B cell (primary cell): ENCODE results near the gene CLCN1. TPM values are rescaled to one million over a fixed set of nuclear protein-coding genes. Genes with fewer than 3 reads are reported as not detected.

Experiments used
- ATAC-seq: fragments of 200-7000 bp; cut with Tn5 transposase; one replicate; pipeline ENCODE4 v1.10.0; 2021; ENCODE audit warnings: low read depth, mild to moderate bottlenecking, moderate number of reproducible peaks, moderate library complexity
- CTCF ChIA-PET: fragments of 350-600 bp; sonication (Branson Sonifier 250); formaldehyde crosslinking; loops from one replicate; lab custom pipeline; 2021; ENCODE audit warnings: antibody characterized with exemption, inconsistent platforms; lab: Charles Lee
- POLR2A ChIA-PET: fragments of 350-600 bp; sonication (Branson Sonifier 250); formaldehyde crosslinking; loops from one replicate; lab custom pipeline; 2021; ENCODE audit warnings: antibody characterized with exemption; lab: Charles Lee
- DNase-seq: peaks from one replicate; pipeline ENCODE4 v3.0.0; 2013
- H2AFZ ChIP-seq: 2 replicates; pipeline ENCODE4 v1.6.1; 2012; ENCODE audit warnings: mild to moderate bottlenecking, low read depth, low read length; ENCODE audit not compliant: insufficient read depth, poor library complexity, severe bottlenecking
- H3K27ac ChIP-seq, 2 donors: 1 replicate in 1 of 2; 2 replicates in 1 of 2; pipeline ENCODE4 v1.5.1; 2012 to 2013; ENCODE audit warnings: low read length in 2 of 2, mild to moderate bottlenecking in 2 of 2, moderate library complexity in 1 of 2
- H3K27me3 ChIP-seq, 4 experiments: fragments of 200-600 bp in 1 of 4; sonication (generic) in 1 of 4; replicated peaks in 1 of 4; 1 replicate in 2 of 4; 2 replicates in 2 of 4; pipeline versions ENCODE4 v1.6.1 to v1.7.0; 2013 to 2016; ENCODE audit warnings: low read length in 3 of 4, mild to moderate bottlenecking in 2 of 4, mixed read lengths in 1 of 4, moderate library complexity in 1 of 4; ENCODE audit not compliant: insufficient read depth in 4 of 4, control insufficient read depth in 3 of 4; ENCODE audit errors: control extremely low read depth in 1 of 4
- H3K36me3 ChIP-seq, 2 experiments: replicated peaks in 1 of 2; 1 replicate in 1 of 2; 2 replicates in 1 of 2; pipeline versions ENCODE4 v1.6.1 to v1.7.1; 2013; ENCODE audit warnings: low read length in 1 of 2; ENCODE audit not compliant: insufficient read depth in 2 of 2, control insufficient read depth in 1 of 2; ENCODE audit errors: control extremely low read depth in 1 of 2, extremely low read depth in 1 of 2
- H3K4me1 ChIP-seq, 2 donors: fragments of 200-600 bp in 1 of 2; sonication (generic) in 1 of 2; 1 replicate in 1 of 2; 2 replicates in 1 of 2; pipeline versions ENCODE4 v1.5.1 to v1.6.1; 2013 to 2017; ENCODE audit warnings: low read length in 2 of 2; ENCODE audit not compliant: control insufficient read depth in 2 of 2, insufficient read depth in 2 of 2
- H3K4me2 ChIP-seq: replicated peaks from 2 replicates; pipeline ENCODE3; 2012; ENCODE audit warnings: mild to moderate bottlenecking, low read depth, low read length; ENCODE audit not compliant: poor library complexity, severe bottlenecking
- H3K4me3 ChIP-seq, 5 experiments: fragments of 200-600 bp in 1 of 5; sonication (generic) in 1 of 5; 1 replicate in 3 of 5; 2 replicates in 2 of 5; pipeline versions ENCODE4 v1.5.1 to v1.7.0; 2011 to 2016; ENCODE audit warnings: low read length in 4 of 5, mild to moderate bottlenecking in 4 of 5, low read depth in 2 of 5, control low read depth in 1 of 5, moderate library complexity in 1 of 5; ENCODE audit not compliant: insufficient read depth in 1 of 5; ENCODE audit errors: control extremely low read depth in 1 of 5, extremely low read depth in 1 of 5
- H3K79me2 ChIP-seq: fragments of 200-600 bp; sonication (generic); one replicate; pipeline ENCODE4 v1.6.0; 2016; ENCODE audit warnings: low read length; ENCODE audit not compliant: control insufficient read depth, insufficient read depth
- H3K9ac ChIP-seq: fragments of 200-600 bp; sonication (generic); 2 replicates; pipeline ENCODE4 v1.6.1; 2017; ENCODE audit warnings: mild to moderate bottlenecking, low read length, moderate library complexity
- H3K9me3 ChIP-seq, 3 donors: one replicate each; pipeline versions ENCODE4 v1.6.1 to v1.7.1; 2013; ENCODE audit warnings: low read length in 2 of 3; ENCODE audit not compliant: control insufficient read depth in 2 of 3, insufficient read depth in 1 of 3; ENCODE audit errors: control extremely low read depth in 1 of 3
- H4K20me1 ChIP-seq: 2 replicates; pipeline ENCODE4 v1.6.0; 2012; ENCODE audit warnings: mild to moderate bottlenecking, low read length; ENCODE audit not compliant: insufficient read depth, control insufficient read depth, poor library complexity, severe bottlenecking
- H3K27ac Mint-ChIP-seq: one replicate; pipeline ENCODE4 v1.8.0; 2021; ENCODE audit warnings: mixed read lengths
- H3K27me3 Mint-ChIP-seq: one replicate; pipeline ENCODE4 v1.8.0; 2021; ENCODE audit warnings: mixed read lengths
- H3K4me1 Mint-ChIP-seq: one replicate; pipeline ENCODE4 v1.8.0; 2021; ENCODE audit warnings: mixed read lengths
- H3K4me3 Mint-ChIP-seq: one replicate; pipeline ENCODE4 v1.8.0; 2021; ENCODE audit warnings: mixed read lengths
- H3K9me3 Mint-ChIP-seq: one replicate; pipeline ENCODE4 v1.8.0; 2022; ENCODE audit warnings: mixed read lengths; ENCODE audit not compliant: insufficient read depth
- EZH2 ChIP-seq: IDR thresholded peaks from 2 replicates; pipeline ENCODE4 v1.6.1; 2012; ENCODE audit warnings: borderline replicate concordance, low read depth, mild to moderate bottlenecking, moderate library complexity, low read length; ENCODE audit not compliant: insufficient read depth, poor library complexity, severe bottlenecking
- WGBS: methylation state at CpG from one replicate; pipeline ENCODE4 v1.1.5; 2013; ENCODE audit warnings: missing lambda C conversion rate; ENCODE audit not compliant: insufficient coverage; 5-methylcytosine and 5-hydroxymethylcytosine counted together
- intact Hi-C: fragments of 100-400 bp; cut with micrococcal nuclease; formaldehyde crosslinking; loops from one replicate; pipeline ENCODE4 v1.10.0; 2022
- polyA plus RNA-seq: library from polyadenylated mRNA; depleted of rRNA; stranded (reverse); fragments of >200 nt; gene quantifications from 2 replicates; pipeline ENCODE4 v1.2.3, GENCODE V29; 2012
- total RNA-seq, 2 donors: library from RNA; stranded (reverse); fragments of 120-200 nt in 1 of 2; gene quantifications; 1 replicate in 1 of 2; 2 replicates in 1 of 2; pipeline versions ENCODE4 v1.2.3 to v1.2.4, GENCODE V29; 2013 to 2022
- TF ChIP-seq, protein P1 (sequence below): fragments of 200-600 bp; IDR thresholded peaks from one replicate; pipeline ENCODE4 v1.8.0; 2022; ENCODE audit warnings: antibody characterized with exemption, mild to moderate bottlenecking

CLCN1 gene
- total and polyA plus RNA-seq, 2 donors (not counting 1 experiment from before 2014, with no cell fraction given), result not detected

DNA sequence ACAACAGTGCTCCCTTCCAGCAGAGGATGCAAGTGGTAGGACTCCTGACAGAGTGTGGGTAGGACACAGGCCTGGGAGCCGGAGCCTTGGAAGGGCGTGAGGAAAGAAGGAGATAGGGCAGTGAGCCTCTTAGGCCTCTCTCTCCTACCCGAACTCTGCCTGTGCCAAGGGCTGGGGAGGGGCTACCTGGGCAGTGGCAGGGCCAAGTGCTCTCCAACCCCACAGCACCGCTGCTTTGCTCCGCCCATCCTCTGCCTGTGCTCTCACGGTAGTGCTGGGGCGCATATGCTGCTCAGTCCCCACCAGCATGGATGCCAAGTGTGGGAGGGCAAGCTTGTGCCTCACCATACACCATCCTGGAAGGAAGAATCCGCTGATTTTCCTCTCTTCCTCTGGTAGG lies 39.1 kb downstream of the CLCN1 start:
- no peak for TF ChIP-seq EZH2
- TF ChIP-seq, protein P1, sequence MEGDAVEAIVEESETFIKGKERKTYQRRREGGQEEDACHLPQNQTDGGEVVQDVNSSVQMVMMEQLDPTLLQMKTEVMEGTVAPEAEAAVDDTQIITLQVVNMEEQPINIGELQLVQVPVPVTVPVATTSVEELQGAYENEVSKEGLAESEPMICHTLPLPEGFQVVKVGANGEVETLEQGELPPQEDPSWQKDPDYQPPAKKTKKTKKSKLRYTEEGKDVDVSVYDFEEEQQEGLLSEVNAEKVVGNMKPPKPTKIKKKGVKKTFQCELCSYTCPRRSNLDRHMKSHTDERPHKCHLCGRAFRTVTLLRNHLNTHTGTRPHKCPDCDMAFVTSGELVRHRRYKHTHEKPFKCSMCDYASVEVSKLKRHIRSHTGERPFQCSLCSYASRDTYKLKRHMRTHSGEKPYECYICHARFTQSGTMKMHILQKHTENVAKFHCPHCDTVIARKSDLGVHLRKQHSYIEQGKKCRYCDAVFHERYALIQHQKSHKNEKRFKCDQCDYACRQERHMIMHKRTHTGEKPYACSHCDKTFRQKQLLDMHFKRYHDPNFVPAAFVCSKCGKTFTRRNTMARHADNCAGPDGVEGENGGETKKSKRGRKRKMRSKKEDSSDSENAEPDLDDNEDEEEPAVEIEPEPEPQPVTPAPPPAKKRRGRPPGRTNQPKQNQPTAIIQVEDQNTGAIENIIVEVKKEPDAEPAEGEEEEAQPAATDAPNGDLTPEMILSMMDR, result no peak
- Histone ChIP-seq H3K9ac (no peak overlapping the region), H3K27ac (no peak overlapping the region), H2AFZ (no peak overlapping the region), H3K4me3 (no peak overlapping the region), H3K79me2 (no peaks in the 10 kb centered on the region), H3K27me3 (peaks cover 0 to 8% (median 0%) of the 10 kb centered on the region in 4 experiments), H3K36me3 (no peaks in the 10 kb centered on the region), H3K4me2 (no peak overlapping the region), H3K4me1 (no peaks in the 10 kb centered on the region), H3K9me3 (peaks cover 0 to 5% (median 0%) of the 10 kb centered on the region in 3 donors), H4K20me1 (no peaks in the 10 kb centered on the region)
- no peak overlapping the region for H3K27ac Mint-ChIP-seq
- ChIA-PET CTCF (interaction anchor here (1.8 kb wide), 2 partner anchors 10 to 114 kb away, joined by 4 to 8 read pairs; no protein-coding TSS in a partner anchor), POLR2A (no interaction called here)
- H3K27me3 Mint-ChIP-seq, result peaks cover 46% of the 10 kb centered on the region
- no peak for ATAC-seq
- peaks cover 2% of the 10 kb centered on the region for H3K4me1 Mint-ChIP-seq
- no peak overlapping the region for H3K4me3 Mint-ChIP-seq
- intact Hi-C loops, result no loop called here
- WGBS, result 95% methylated on average over 4 of the region's 8 CpGs
- DNase-seq, result no peak
- no peaks in the 10 kb centered on the region for H3K9me3 Mint-ChIP-seq

DNA sequence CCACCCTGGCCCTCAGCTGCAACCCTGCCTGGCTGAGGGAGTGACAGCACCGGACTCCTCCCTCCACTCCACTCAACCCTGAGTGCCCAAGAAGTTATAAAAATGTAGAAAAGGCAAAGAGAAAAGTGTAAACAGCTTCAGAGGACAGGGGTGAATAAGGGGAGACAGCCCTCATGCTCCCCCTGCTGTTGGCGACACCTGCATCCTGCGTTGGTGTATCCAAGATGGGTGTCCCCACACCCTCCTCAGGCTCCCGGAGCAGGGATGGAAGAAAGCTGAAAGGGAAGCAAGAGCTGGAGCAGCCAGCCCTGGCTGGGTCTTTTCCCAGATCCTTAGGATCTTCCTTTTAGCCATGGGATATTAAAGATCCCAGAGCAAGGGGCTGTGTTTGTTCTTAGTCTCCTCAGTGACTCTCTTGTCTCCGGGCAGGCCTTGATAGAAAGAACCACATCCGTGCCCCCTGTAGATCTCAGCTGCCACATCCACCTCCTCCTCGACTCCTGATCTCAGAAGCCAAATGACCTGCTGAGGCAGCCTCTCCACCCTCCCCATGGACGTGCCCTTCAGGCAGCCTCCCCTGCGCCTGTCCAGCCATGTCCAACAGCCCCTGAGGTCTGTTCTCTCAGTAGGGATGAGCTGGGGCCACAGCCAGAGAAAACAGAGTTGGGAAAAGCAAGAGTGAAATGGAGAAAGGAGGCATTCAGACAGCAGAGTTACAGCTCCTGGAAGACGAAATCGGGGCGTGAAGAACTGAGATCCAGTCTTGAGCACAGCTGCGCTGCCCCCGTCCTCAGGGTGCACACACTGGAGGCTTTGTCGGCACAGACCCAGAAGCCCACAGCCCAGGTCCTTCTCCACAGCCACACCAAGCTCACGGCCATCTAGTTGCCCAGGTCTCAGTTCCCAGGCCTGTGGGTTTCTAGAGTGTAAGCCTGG lies 39.8 kb downstream of the CLCN1 start:
- H3K27me3 ChIP-seq, result peaks cover 0 to 15% (median 1%) of the 10 kb centered on the region in 4 experiments
- H3K27me3 Mint-ChIP-seq, result peaks cover 51% of the 10 kb centered on the region
- no peaks in the 10 kb centered on the region for H3K4me1 ChIP-seq
- H3K4me1 Mint-ChIP-seq, result peaks cover 4% of the 10 kb centered on the region
- H3K27ac Mint-ChIP-seq, result no peak overlapping the region
- no peak overlapping the region for H3K4me3 Mint-ChIP-seq
- WGBS, result over 99% methylated on average over 12 of the region's 16 CpGs
- no peak overlapping the region for H3K27ac ChIP-seq
- intact Hi-C loops, result no loop called here
- no peaks in the 10 kb centered on the region for H3K79me2 ChIP-seq
- CTCF ChIA-PET, result interaction anchor here (1.1 to 1.8 kb wide), 3 partner anchors 10 to 115 kb away, joined by 4 to 8 read pairs (median 5); no protein-coding TSS in a partner anchor
- H3K9me3 ChIP-seq, result peaks cover 0 to 5% (median 0%) of the 10 kb centered on the region in 3 donors
- H3K9ac ChIP-seq, result no peak overlapping the region
- H3K4me3 ChIP-seq, result no peak overlapping the region
- ATAC-seq, result no peak
- H3K9me3 Mint-ChIP-seq, result no peaks in the 10 kb centered on the region
- no peak overlapping the region for H3K4me2 ChIP-seq
- no peak overlapping the region for H2AFZ ChIP-seq
- DNase-seq, result no peak
- POLR2A ChIA-PET, result no interaction called here
- H3K36me3 ChIP-seq, result no peaks in the 10 kb centered on the region
- TF ChIP-seq, protein P1, result no peak
- no peak for TF ChIP-seq EZH2
- no peaks in the 10 kb centered on the region for H4K20me1 ChIP-seq
